IMR-90 (cell line): ENCODE results near the gene PATJ. TPM values are rescaled to one million over a fixed set of nuclear protein-coding genes. Genes with fewer than 3 reads are reported as not detected.

Source experiments
- ATAC-seq: fragments of 200-7000 bp; cut with Tn5 transposase; 2 replicates; pipeline ENCODE4 v1.9.1; 2020; ENCODE audit warnings: low read depth, mild to moderate bottlenecking, moderate library complexity
- BruUV-seq: library from RNA; stranded (reverse); fragments of 400-500 nt; replicated peaks from 2 replicates; lab custom pipeline; 2021; lab: Mats Ljungman, UMichigan
- CTCF ChIA-PET: fragments of 300-600 bp; formaldehyde crosslinking; extraction: SDS; loops from one replicate; lab custom pipeline; 2021; ENCODE audit warnings: antibody characterized with exemption; lab: Yijun Ruan, JAX
- POLR2A ChIA-PET: fragments of 300-600 bp; sonication (Branson Sonifier 250); formaldehyde crosslinking; loops from one replicate; lab custom pipeline; 2022; ENCODE audit warnings: antibody characterized with exemption; ENCODE audit not compliant: unreplicated experiment; lab: Charles Lee
- DNase-seq: peaks from one replicate; pipeline ENCODE4 v3.0.0; 2013
- H2AFZ ChIP-seq: replicated peaks from 2 replicates; pipeline ENCODE3; 2013; ENCODE audit warnings: low read length, mild to moderate bottlenecking; ENCODE audit not compliant: poor library complexity
- H2AK5ac ChIP-seq: 2 replicates; pipeline ENCODE4 v1.6.1; 2013; ENCODE audit warnings: low read depth, low read length, inconsistent platforms
- H2AK9ac ChIP-seq: replicated peaks from 2 replicates; pipeline ENCODE3; 2013; ENCODE audit warnings: mild to moderate bottlenecking, low read depth, low read length, moderate library complexity; ENCODE audit not compliant: poor library complexity
- H2BK120ac ChIP-seq: 2 replicates; pipeline ENCODE4 v1.6.1; 2013; ENCODE audit warnings: low read depth, low read length, inconsistent platforms
- H2BK15ac ChIP-seq: 3 replicates; pipeline ENCODE4 v1.6.1; 2013; ENCODE audit warnings: low read depth, low read length, inconsistent platforms
- H2BK20ac ChIP-seq: 2 replicates; pipeline ENCODE4 v1.6.1; 2013; ENCODE audit warnings: low read depth, mild to moderate bottlenecking, inconsistent platforms, low read length, moderate library complexity
- H2BK5ac ChIP-seq: 2 replicates; pipeline ENCODE4 v1.6.1; 2013; ENCODE audit warnings: mild to moderate bottlenecking, low read depth, low read length, inconsistent platforms; ENCODE audit not compliant: poor library complexity, severe bottlenecking
- H3K14ac ChIP-seq: replicated peaks from 2 replicates; pipeline ENCODE4 v1.6.1; 2013; ENCODE audit warnings: low read depth, low read length, inconsistent platforms
- H3K18ac ChIP-seq: 2 replicates; pipeline ENCODE4 v1.6.1; 2013; ENCODE audit warnings: low read depth, low read length, control low read depth
- H3K23ac ChIP-seq: 2 replicates; pipeline ENCODE4 v1.6.1; 2013; ENCODE audit warnings: low read depth, low read length, inconsistent platforms
- H3K27ac ChIP-seq: 2 replicates; pipeline ENCODE4 v1.5.1; 2013; ENCODE audit warnings: mild to moderate bottlenecking, control low read depth, low read length; ENCODE audit not compliant: insufficient read depth
- H3K27me3 ChIP-seq: 2 replicates; pipeline ENCODE4 v1.6.1; 2013; ENCODE audit warnings: low read length; ENCODE audit not compliant: control insufficient read depth, insufficient read depth
- H3K36me3 ChIP-seq: 2 replicates; pipeline ENCODE4 v1.6.1; 2013; ENCODE audit warnings: low read length, mixed read lengths; ENCODE audit not compliant: control insufficient read depth, insufficient read depth
- H3K4ac ChIP-seq: 2 replicates; pipeline ENCODE4 v1.6.1; 2013; ENCODE audit warnings: low read depth, low read length, inconsistent platforms
- H3K4me1 ChIP-seq: 2 replicates; pipeline ENCODE4 v1.6.1; 2013; ENCODE audit warnings: low read length, mixed read lengths; ENCODE audit not compliant: control insufficient read depth, insufficient read depth
- H3K4me2 ChIP-seq: 2 replicates; pipeline ENCODE4 v1.6.1; 2013; ENCODE audit warnings: low read depth, mild to moderate bottlenecking, control low read depth, low read length, moderate library complexity
- H3K4me3 ChIP-seq: 2 replicates; pipeline ENCODE4 v1.5.1; 2013; ENCODE audit warnings: low read depth, mild to moderate bottlenecking, control low read depth, low read length, moderate library complexity; ENCODE audit not compliant: insufficient read depth
- H3K56ac ChIP-seq: 2 replicates; pipeline ENCODE4 v1.6.1; 2013; ENCODE audit warnings: low read length, inconsistent platforms; ENCODE audit not compliant: insufficient read depth; ENCODE audit errors: extremely low read depth
- H3K79me1 ChIP-seq, 2 experiments: 2 replicates each; pipeline ENCODE4 v1.6.1; 2013; ENCODE audit warnings: low read length in 2 of 2, inconsistent platforms in 1 of 2, low read depth in 1 of 2
- H3K9ac ChIP-seq: 2 replicates; pipeline ENCODE4 v1.6.1; 2013; ENCODE audit warnings: low read depth, low read length, control low read depth
- H3K9me1 ChIP-seq: 2 replicates; pipeline ENCODE4 v1.6.1; 2013; ENCODE audit warnings: low read length, inconsistent platforms; ENCODE audit not compliant: insufficient read depth
- H3K9me3 ChIP-seq: 2 replicates; pipeline ENCODE4 v1.6.1; 2013; ENCODE audit warnings: low read length; ENCODE audit not compliant: control insufficient read depth, insufficient read depth
- H4K20me1 ChIP-seq: 2 replicates; pipeline ENCODE4 v1.6.1; 2013; ENCODE audit warnings: low read length, inconsistent platforms; ENCODE audit not compliant: insufficient read depth
- H4K5ac ChIP-seq: 2 replicates; pipeline ENCODE4 v1.6.1; 2013; ENCODE audit warnings: mild to moderate bottlenecking, low read depth, low read length, control low read depth
- H4K8ac ChIP-seq, 2 experiments: 2 replicates each; pipeline ENCODE4 v1.6.1; 2013; ENCODE audit warnings: low read depth in 2 of 2, low read length in 2 of 2, control low read depth in 1 of 2, inconsistent platforms in 1 of 2
- H4K91ac ChIP-seq: 2 replicates; pipeline ENCODE4 v1.6.1; 2013; ENCODE audit warnings: low read depth, low read length, inconsistent platforms; ENCODE audit not compliant: insufficient read depth
- BHLHE40 ChIP-seq: fragments of 150-350 bp; IDR thresholded peaks from 2 replicates; pipeline ENCODE4 v1.6.1; 2016; ENCODE audit warnings: mild to moderate bottlenecking, low read depth, low read length
- CEBPB ChIP-seq: IDR thresholded peaks from 2 replicates; pipeline ENCODE4 v1.6.1; 2012; ENCODE audit warnings: low read depth, low read length, improper control_type of control experiment
- CHD1 ChIP-seq: IDR thresholded peaks from 2 replicates; pipeline ENCODE4 v1.6.1; 2012; ENCODE audit warnings: low read depth, low read length, improper control_type of control experiment
- CTCF ChIP-seq: conservative IDR thresholded peaks from 2 replicates; pipeline ENCODE4 v1.5.1; 2012; ENCODE audit warnings: mild to moderate bottlenecking, low read depth, low read length, improper control_type of control experiment
- ELK1 ChIP-seq: fragments of 150-350 bp; IDR thresholded peaks from 2 replicates; pipeline ENCODE4 v1.6.1; 2016; ENCODE audit warnings: low read depth, mild to moderate bottlenecking, low read length, moderate library complexity, borderline replicate concordance
- FOS ChIP-seq: fragments of 150-350 bp; IDR thresholded peaks from 2 replicates; pipeline ENCODE4 v1.6.1; 2016; ENCODE audit warnings: low read depth, low read length
- MAFK ChIP-seq: IDR thresholded peaks from 2 replicates; pipeline ENCODE4 v1.6.1; 2012; ENCODE audit warnings: low read depth, low read length, improper control_type of control experiment
- MXI1 ChIP-seq: IDR thresholded peaks from 2 replicates; pipeline ENCODE4 v1.6.1; 2012; ENCODE audit warnings: low read depth, mild to moderate bottlenecking, low read length, moderate library complexity, borderline replicate concordance
- NFE2L2 ChIP-seq: fragments of 150-350 bp; IDR thresholded peaks from 2 replicates; pipeline ENCODE4 v1.6.1; 2016; ENCODE audit warnings: low read depth, mild to moderate bottlenecking, low read length
- POLR2A ChIP-seq: IDR thresholded peaks from 2 replicates; pipeline ENCODE4 v1.6.1; 2012; ENCODE audit warnings: mild to moderate bottlenecking, low read depth, low read length
- RAD21 ChIP-seq: IDR thresholded peaks from 2 replicates; pipeline ENCODE4 v1.6.1; 2012; ENCODE audit warnings: low read length, improper control_type of control experiment
- RCOR1 ChIP-seq: IDR thresholded peaks from 2 replicates; pipeline ENCODE4 v1.6.1; 2012; ENCODE audit warnings: mild to moderate bottlenecking, low read length, improper control_type of control experiment; ENCODE audit not compliant: insufficient replicate concordance
- RFX5 ChIP-seq: IDR thresholded peaks from 2 replicates; pipeline ENCODE4 v1.8.0; 2012; ENCODE audit warnings: low read depth, mild to moderate bottlenecking, low read length, moderate library complexity
- SMC3 ChIP-seq: fragments of 150-350 bp; IDR thresholded peaks from 2 replicates; pipeline ENCODE4 v1.6.1; 2016; ENCODE audit warnings: low read depth, mild to moderate bottlenecking, antibody characterized with exemption, low read length, moderate library complexity
- USF2 ChIP-seq: fragments of 150-350 bp; IDR thresholded peaks from 2 replicates; pipeline ENCODE4 v1.6.1; 2017; ENCODE audit warnings: mild to moderate bottlenecking, antibody characterized with exemption, low read length, low read depth
- whole genome bisulfite sequencing, 2 experiments: methylation state at CpG; one replicate each; pipeline versions ENCODE4 v1.1.5 to v1.1.7; 2013; ENCODE audit warnings: missing lambda C conversion rate in 2 of 2; ENCODE audit not compliant: insufficient read length in 1 of 2; ENCODE audit errors: extremely low coverage in 2 of 2; 5-methylcytosine and 5-hydroxymethylcytosine counted together
- dilution Hi-C: fragments of 300-500 bp; cut with HindIII; formaldehyde crosslinking; loops from one replicate; pipeline ENCODE4 v1.14.3; 2018; ENCODE audit warnings: low sequenced_read_pairs; ENCODE audit not compliant: unreplicated experiment
- in situ Hi-C: fragments of 300-500 bp; cut with MboI; formaldehyde crosslinking; loops from 3 replicates; pipeline ENCODE4 v1.14.3; 2019; ENCODE audit warnings: low sequenced_read_pairs, inconsistent platforms, mixed read lengths
- intact Hi-C: fragments of 100-400 bp; cut with micrococcal nuclease; formaldehyde crosslinking; loops from 2 replicates; pipeline ENCODE4 v1.10.0; 2022
- polyA plus RNA-seq, 3 experiments: library from polyadenylated mRNA; depleted of rRNA; stranded (reverse); fragments of >200 nt; gene quantifications; 2 replicates each; pipeline ENCODE4 v1.2.3, GENCODE V29; 2012; ENCODE audit warnings: low replicate concordance in 1 of 3
- total RNA-seq: library from RNA; depleted of rRNA; stranded (reverse); fragments of >200 nt; gene quantifications from 2 replicates; pipeline ENCODE4 v1.2.3, GENCODE V29; 2012

PATJ gene
- total and polyA plus RNA-seq, 2 of the 4 experiments (the other 2 are of a cell fraction), result 2.0 to 3.4 TPM

- Histone ChIP-seq H4K91ac (no peak overlapping the region), H3K9me1 (no peaks in the 10 kb centered on the region), H2AK9ac (no peak overlapping the region), H3K9me3 (peaks cover 9% of the 10 kb centered on the region; the same call in 1 of the 2 replicates), H3K18ac (no peak overlapping the region), H2AK5ac (no peak overlapping the region), H3K9ac (no peak overlapping the region), H3K27me3 (no peaks in the 10 kb centered on the region), H2AFZ (no peak overlapping the region), H2BK120ac (no peak overlapping the region), H3K27ac (no peak overlapping the region), H3K14ac (no peak overlapping the region), H4K5ac (no peak overlapping the region), H3K4me2 (no peak overlapping the region), H3K23ac (no peak overlapping the region), H3K36me3 (no peaks in the 10 kb centered on the region), H2BK20ac (no peak overlapping the region), H3K4me3 (no peak overlapping the region), H2BK5ac (no peak overlapping the region), H3K56ac (no peak overlapping the region), H4K20me1 (no peaks in the 10 kb centered on the region), H3K4me1 (no peaks in the 10 kb centered on the region), H2BK15ac (no peak overlapping the region), H3K79me1 (no peaks in the 10 kb centered on the region), H3K4ac (no peak overlapping the region), H4K8ac (no peak overlapping the region)
- intact Hi-C loops (no loop called here), dilution Hi-C loops (no loop called here), in situ Hi-C loops (no loop called here)
- ChIA-PET POLR2A (no interaction called here), CTCF (no interaction called here)
- ATAC-seq (no peak), DNase-seq (no peak)
- BruUV-seq, result no TSS peak
- WGBS, 2 experiments, result 20% methylated on average over 1 of the region's 6 CpGs; no CpG with 5 or more reads in 1 of the 2 experiments
- TF ChIP-seq CEBPB (no peak), USF2 (no peak), FOS (no peak), SMC3 (no peak), ELK1 (no peak), MXI1 (no peak), CTCF (no peak), POLR2A (no peak), RFX5 (no peak), BHLHE40 (no peak), MAFK (no peak), CHD1 (no peak), RCOR1 (no peak), NFE2L2 (no peak), RAD21 (no peak)
Observed at GRCh38 chr1:62213075-62213914, 471.0 kb downstream of the PATJ start.
